ENCODE measurements around the gene PHACTR3. TPM values are rescaled to one million over a fixed set of nuclear protein-coding genes. Genes with fewer than 3 reads are reported as not detected.

PHACTR3 gene
- total RNA-seq, 1 donor: not detected

- Histone ChIP-seq H3K27me3 (ENCODE audit: insufficient read depth, low read length) (no peaks in the 10 kb centered on the region), H3K9me3 (ENCODE audit: low read depth, low read length) (no peaks in the 10 kb centered on the region), H3K4me3 (ENCODE audit: insufficient read depth, low read length) (no peak overlapping the region), H4K20me1 (ENCODE audit: insufficient read depth, low read length) (no peaks in the 10 kb centered on the region), H3K27ac (ENCODE audit: low read depth, low read length) (no peak overlapping the region), H3K4me1 (ENCODE audit: insufficient read depth, low read length) (no peaks in the 10 kb centered on the region), H3K36me3 (ENCODE audit: insufficient read depth, low read length) (no peaks in the 10 kb centered on the region), H3K4me2 (ENCODE audit: insufficient read depth, low read length) (no peak overlapping the region), H3K79me2 (ENCODE audit: insufficient read depth, low read length) (no peaks in the 10 kb centered on the region), H2AFZ (ENCODE audit: low read length) (no peak overlapping the region)
- no peak for DNase-seq (ENCODE audit: insufficient read length, low spot score, missing footprints)
- no peak for TF ChIP-seq CTCF (IDR thresholded peaks at IDR 0.05; ENCODE audit: extremely low read depth, low read depth, low read length)
Observed at GRCh38 chr20:59696476-59696875, 92.1 kb downstream of the PHACTR3 start.

- Histone ChIP-seq H3K9me3 (ENCODE audit: low read depth, low read length) (no peaks in the 10 kb centered on the region), H2AFZ (ENCODE audit: low read length) (no peak overlapping the region), H3K27me3 (ENCODE audit: insufficient read depth, low read length) (no peaks in the 10 kb centered on the region), H3K4me3 (ENCODE audit: insufficient read depth, low read length) (no peak overlapping the region), H3K4me1 (ENCODE audit: insufficient read depth, low read length) (no peaks in the 10 kb centered on the region), H4K20me1 (ENCODE audit: insufficient read depth, low read length) (no peaks in the 10 kb centered on the region), H3K36me3 (ENCODE audit: insufficient read depth, low read length) (no peaks in the 10 kb centered on the region), H3K27ac (ENCODE audit: low read depth, low read length) (no peak overlapping the region), H3K79me2 (ENCODE audit: insufficient read depth, low read length) (no peaks in the 10 kb centered on the region), H3K4me2 (ENCODE audit: insufficient read depth, low read length) (no peak overlapping the region)
- no peak for TF ChIP-seq CTCF (IDR thresholded peaks at IDR 0.05; ENCODE audit: extremely low read depth, low read depth, low read length)
- no peak for DNase-seq (ENCODE audit: insufficient read length, low spot score, missing footprints)
Observed at GRCh38 chr20:59697068-59697467, 92.7 kb downstream of the PHACTR3 start.

DNA sequence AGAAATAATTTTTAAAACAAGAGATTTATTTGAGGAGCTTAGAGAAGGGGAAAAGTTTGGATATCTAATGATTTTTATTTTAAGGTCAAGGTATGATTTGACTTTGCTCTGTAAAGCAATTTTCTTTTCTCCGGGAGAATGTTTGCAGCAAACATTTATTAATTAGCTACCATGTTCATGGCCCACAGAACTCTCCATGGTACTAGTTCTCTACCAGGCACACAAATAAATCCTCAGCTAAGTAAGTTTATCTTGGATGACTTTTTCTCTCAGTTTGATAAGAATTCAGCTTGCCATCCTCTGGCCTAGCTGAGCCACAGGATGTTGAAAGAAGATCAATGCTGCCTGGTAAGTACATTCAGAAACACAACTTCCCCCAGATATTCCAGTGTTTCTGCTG, 94.3 kb downstream of the PHACTR3 start:
- Histone ChIP-seq H3K4me3 (ENCODE audit: insufficient read depth, low read length) (no peak overlapping the region), H3K4me2 (ENCODE audit: insufficient read depth, low read length) (no peak overlapping the region), H3K27ac (ENCODE audit: low read depth, low read length) (no peak overlapping the region), H4K20me1 (ENCODE audit: insufficient read depth, low read length) (no peaks in the 10 kb centered on the region), H3K9me3 (ENCODE audit: low read depth, low read length) (no peaks in the 10 kb centered on the region), H3K4me1 (ENCODE audit: insufficient read depth, low read length) (no peaks in the 10 kb centered on the region), H3K79me2 (ENCODE audit: insufficient read depth, low read length) (no peaks in the 10 kb centered on the region), H2AFZ (ENCODE audit: low read length) (no peak overlapping the region), H3K36me3 (ENCODE audit: insufficient read depth, low read length) (no peaks in the 10 kb centered on the region), H3K27me3 (ENCODE audit: insufficient read depth, low read length) (no peaks in the 10 kb centered on the region)
- no peak for DNase-seq (ENCODE audit: insufficient read length, low spot score, missing footprints)
- no peak for TF ChIP-seq CTCF (IDR thresholded peaks at IDR 0.05; ENCODE audit: extremely low read depth, low read depth, low read length)

DNA sequence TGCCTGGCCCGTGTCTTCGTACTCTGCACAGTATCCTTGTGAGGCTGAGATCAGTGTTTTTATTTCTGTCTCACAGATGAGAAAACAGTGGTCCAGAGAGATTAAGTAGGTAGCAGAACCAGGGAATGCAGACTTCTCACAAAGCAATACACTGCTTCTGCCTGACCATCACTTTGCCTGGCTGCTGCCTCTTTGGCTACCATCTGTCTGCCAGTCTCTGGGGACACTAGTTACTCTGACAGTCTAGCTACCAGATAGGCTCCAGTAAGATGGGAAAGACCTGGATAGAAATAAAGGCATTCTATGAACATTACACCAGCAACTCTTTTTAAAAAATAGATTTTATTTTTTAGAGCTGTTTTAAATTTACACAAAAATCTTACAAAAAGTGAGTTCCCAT, 96.9 kb downstream of the PHACTR3 start:
- Histone ChIP-seq H3K79me2 (ENCODE audit: insufficient read depth, low read length) (no peaks in the 10 kb centered on the region), H3K36me3 (ENCODE audit: insufficient read depth, low read length) (no peaks in the 10 kb centered on the region)

More for the DNA sequence above, 96.9 kb downstream of the PHACTR3 start:
- Histone ChIP-seq H3K4me2 (ENCODE audit: insufficient read depth, low read length) (no peak overlapping the region), H3K9me3 (ENCODE audit: low read depth, low read length) (no peaks in the 10 kb centered on the region), H4K20me1 (ENCODE audit: insufficient read depth, low read length) (no peaks in the 10 kb centered on the region), H3K27me3 (ENCODE audit: insufficient read depth, low read length) (no peaks in the 10 kb centered on the region), H3K4me3 (ENCODE audit: insufficient read depth, low read length) (no peak overlapping the region), H3K27ac (ENCODE audit: low read depth, low read length) (no peak overlapping the region), H3K4me1 (ENCODE audit: insufficient read depth, low read length) (no peaks in the 10 kb centered on the region), H2AFZ (ENCODE audit: low read length) (no peak overlapping the region)
- no peak for TF ChIP-seq CTCF (IDR thresholded peaks at IDR 0.05; ENCODE audit: extremely low read depth, low read depth, low read length)
- DNase-seq (ENCODE audit: insufficient read length, low spot score, missing footprints): no peak

Measured in osteoblast (primary cell).